SU-DHL-6 (cell line): ENCODE data around the gene CDK14.

ENCODE experiments used
- CTCF ChIP-seq: fragments of 200-600 bp; sonication (generic); IDR thresholded peaks from one replicate; pipeline ENCODE4 v1.5.1; 2017; ENCODE audit warnings: antibody characterized with exemption, mild to moderate bottlenecking, low read length, moderate library complexity; ENCODE audit not compliant: insufficient read depth, poor library complexity, severe bottlenecking
- EZH2phosphoT487 ChIP-seq: fragments of 200-600 bp; sonication (generic), shearing (Covaris generic); conservative IDR thresholded peaks from 2 replicates; pipeline ENCODE4 v1.6.1; 2018; ENCODE audit warnings: mild to moderate bottlenecking, antibody characterized with exemption, low read length, moderate library complexity, mixed read lengths

GRCh38 chr7:90680484-90680883 lies 84.4 kb downstream of the CDK14 start:
- TF ChIP-seq CTCF (no peak), EZH2phosphoT487 (no peak)
